Pancreas (tissue), 10 donors: ENCODE measurements around the gene IRF4. TPM values are rescaled to one million over a fixed set of nuclear protein-coding genes. Genes with fewer than 3 reads are reported as not detected.

Source experiments
- ATAC-seq, 4 donors: fragments of 200-7000 bp; cut with Tn5 transposase; one replicate each; pipeline versions ENCODE4 v1.8.0 to v1.9.1; 2020; ENCODE audit warnings: mild to moderate bottlenecking in 4 of 4, moderate library complexity in 4 of 4
- DNase-seq, 6 donors: peaks; one replicate each; pipeline ENCODE4 v3.0.0-alpha.2; 2020
- FAIRE-seq: peaks from 2 replicates; lab custom pipeline; 2012; peaks lifted over from hg19 to GRCh38; lab: Jason Lieb, UNC
- H3K27ac ChIP-seq, 4 donors: fragments of 200-600 bp; sonication (generic); 1 replicate in 3 of 4; 2 replicates in 1 of 4; pipeline versions ENCODE4 v1.5.0 to v1.8.0; 2020
- H3K27me3 ChIP-seq, 4 donors: fragments of 200-600 bp; one replicate each; pipeline ENCODE4 v1.8.0; 2021
- H3K36me3 ChIP-seq, 3 donors: fragments of 200-600 bp; sonication (generic) in 1 of 3; one replicate each; pipeline versions ENCODE4 v1.5.0 to v1.8.0; 2020 to 2021
- H3K4me1 ChIP-seq, 3 donors: fragments of 200-600 bp; one replicate each; pipeline ENCODE4 v1.8.0; 2021
- H3K4me3 ChIP-seq, 4 donors: fragments of 200-600 bp; sonication (generic) in 2 of 4; one replicate each; pipeline versions ENCODE4 v1.5.0 to v1.8.0; 2020 to 2021
- H3K9me3 ChIP-seq, 4 donors: fragments of 200-600 bp; one replicate each; pipeline ENCODE4 v1.8.0; 2021
- WGBS, 2 donors: extraction: QIAGEN DNeasy Blood & Tissue Kit; methylation state at CpG; one replicate each; pipeline ENCODE4 v1.1.7; 2013; 5-methylcytosine and 5-hydroxymethylcytosine counted together
- intact Hi-C, 3 donors: fragments of 100-400 bp; cut with DNase I; formaldehyde crosslinking; loops; one replicate each; pipeline versions ENCODE4 v1.11.1 to v1.14.2; 2022
- polyA plus RNA-seq, 2 donors: library from polyadenylated mRNA; stranded (reverse); fragments of 200-250 nt; gene quantifications; one replicate each; pipeline ENCODE4 v1.2.3, GENCODE V29; 2013
- total RNA-seq, 6 donors: library from RNA; stranded (reverse); fragmentation: NEBNext Ultra II Directional in 4 of 6; extraction: Animal tissue kit (Norgen Biotek cat#: 25700) in 4 of 6; gene quantifications; one replicate each; pipeline versions ENCODE4 v1.2.1 to v1.2.4, GENCODE V29; 2021 to 2023
- TF ChIP-seq, protein P1 (sequence below), 4 donors: fragments of 200-600 bp; sonication (generic) in 3 of 4; IDR thresholded peaks; one replicate each; pipeline versions ENCODE4 v1.5.0 to v1.8.0; 2021; ENCODE audit warnings: antibody characterized with exemption in 4 of 4
- donor health status: healthy with polysubstance abuse.
- donor health status: DM: no; HTN: no; CAD: no; lungs with moderate emphysema.
- donor health status: DM: no; HTN: no; CAD: no.
- donor health status: control.
- donor health status: control.
- donor health status: Bipolar disorder and iron deficiency.
- donor health status: DM: yes; HTN: yes; CAD: no.
- donor health status: DM: no; HTN: no; CAD: no.
- donor health status: DM: no; HTN: no; CAD: no.
- donor health status: DM: yes; HTN: yes; CAD: no.

IRF4 gene
- total and polyA plus RNA-seq, 8 donors: 0.04 to 3.8 (median 0.44) TPM

DNA sequence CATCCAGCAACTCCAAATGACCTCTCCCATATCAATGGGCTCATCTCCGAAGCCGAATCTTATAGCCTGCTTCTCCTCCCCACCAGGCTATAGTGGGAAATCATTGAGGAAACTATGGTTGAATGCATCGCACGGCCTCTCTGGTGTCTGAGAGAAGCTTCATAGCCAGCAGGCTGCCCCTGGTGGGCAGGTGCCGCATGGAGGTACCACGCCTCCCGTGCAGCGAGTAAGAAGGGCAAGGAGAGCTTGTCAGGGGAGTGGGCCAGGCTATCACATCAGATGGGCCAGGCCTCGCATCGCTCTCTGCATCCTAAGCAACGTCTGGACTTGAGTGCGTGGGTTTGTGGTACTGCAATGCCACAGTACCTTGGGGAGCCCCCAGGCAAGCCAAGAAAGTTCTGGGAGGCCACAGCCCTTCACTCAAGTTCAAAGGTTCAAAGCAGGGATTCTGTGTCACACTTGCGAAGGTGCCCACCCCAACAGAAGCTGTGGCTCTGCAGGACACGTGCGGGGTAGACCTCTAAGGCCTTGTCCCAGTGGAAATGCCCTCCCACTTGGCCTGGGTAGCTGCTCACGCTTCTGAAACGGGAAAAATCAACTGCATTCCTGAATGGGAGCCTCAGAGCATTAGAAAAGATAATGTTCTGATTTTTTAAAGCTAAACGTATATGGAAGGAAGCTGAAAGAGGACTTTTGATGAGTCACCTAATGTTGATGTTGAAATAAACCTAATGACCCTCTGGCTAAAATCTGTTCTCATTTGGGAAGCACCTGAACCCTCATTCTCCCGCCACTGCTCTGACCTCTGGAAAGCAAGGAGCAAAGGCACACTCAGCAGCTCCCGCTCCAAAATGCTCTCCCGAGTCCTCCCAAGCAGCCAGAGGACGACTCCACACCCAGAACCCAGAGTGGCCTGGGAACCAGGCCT, 8.4 kb upstream of the IRF4 start:
- Histone ChIP-seq H3K27me3 (peaks cover 0 to 14% (median 6%) of the 10 kb centered on the region in 4 donors), H3K27ac (no peak overlapping the region), H3K9me3 (no peaks in the 10 kb centered on the region), H3K36me3 (no peaks in the 10 kb centered on the region), H3K4me3 (no peak overlapping the region), H3K4me1 (no peaks in the 10 kb centered on the region)
- TF ChIP-seq, protein P1, sequence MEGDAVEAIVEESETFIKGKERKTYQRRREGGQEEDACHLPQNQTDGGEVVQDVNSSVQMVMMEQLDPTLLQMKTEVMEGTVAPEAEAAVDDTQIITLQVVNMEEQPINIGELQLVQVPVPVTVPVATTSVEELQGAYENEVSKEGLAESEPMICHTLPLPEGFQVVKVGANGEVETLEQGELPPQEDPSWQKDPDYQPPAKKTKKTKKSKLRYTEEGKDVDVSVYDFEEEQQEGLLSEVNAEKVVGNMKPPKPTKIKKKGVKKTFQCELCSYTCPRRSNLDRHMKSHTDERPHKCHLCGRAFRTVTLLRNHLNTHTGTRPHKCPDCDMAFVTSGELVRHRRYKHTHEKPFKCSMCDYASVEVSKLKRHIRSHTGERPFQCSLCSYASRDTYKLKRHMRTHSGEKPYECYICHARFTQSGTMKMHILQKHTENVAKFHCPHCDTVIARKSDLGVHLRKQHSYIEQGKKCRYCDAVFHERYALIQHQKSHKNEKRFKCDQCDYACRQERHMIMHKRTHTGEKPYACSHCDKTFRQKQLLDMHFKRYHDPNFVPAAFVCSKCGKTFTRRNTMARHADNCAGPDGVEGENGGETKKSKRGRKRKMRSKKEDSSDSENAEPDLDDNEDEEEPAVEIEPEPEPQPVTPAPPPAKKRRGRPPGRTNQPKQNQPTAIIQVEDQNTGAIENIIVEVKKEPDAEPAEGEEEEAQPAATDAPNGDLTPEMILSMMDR (IDR thresholded peaks at IDR 0.05): no peak
- intact Hi-C loops: no loop called here
- no peak for ATAC-seq
- no peak for FAIRE-seq
- DNase-seq: no peak
- WGBS, 2 donors: 69 to 75% methylated on average over 22 of the region's 22 CpGs

DNA sequence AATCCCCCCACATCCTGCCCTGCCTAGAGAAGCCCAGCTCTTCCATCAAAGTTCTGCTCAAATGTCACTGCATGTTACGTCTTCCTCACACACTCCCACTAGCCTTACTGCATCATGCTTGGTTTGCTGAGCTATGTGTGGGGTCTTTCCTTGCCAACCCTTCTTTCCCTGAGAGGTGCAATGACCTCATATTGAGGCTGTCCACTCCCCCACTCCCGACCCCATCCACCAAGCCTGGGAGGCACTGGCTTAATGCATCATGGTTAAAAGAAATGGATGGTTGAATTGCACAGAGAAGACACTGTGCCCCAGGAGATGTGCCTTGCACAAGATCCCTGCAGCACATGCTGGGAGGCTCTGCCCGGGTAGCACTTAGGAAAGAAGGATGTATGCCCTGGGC, 7.7 kb upstream of the IRF4 start:
- H3K4me1 ChIP-seq: no peaks in the 10 kb centered on the region
- TF ChIP-seq, protein P1 (IDR thresholded peaks at IDR 0.05): no peak
- no peak for ATAC-seq
- intact Hi-C loops: no loop called here
- no peak for DNase-seq
- H3K9me3 ChIP-seq: no peaks in the 10 kb centered on the region
- peaks cover 0 to 15% (median 8%) of the 10 kb centered on the region in 4 donors for H3K27me3 ChIP-seq
- WGBS, 2 donors: 52 to 65% methylated on average over 3 of the region's 3 CpGs
- H3K27ac ChIP-seq: no peak overlapping the region
- H3K36me3 ChIP-seq: no peaks in the 10 kb centered on the region
- no peak overlapping the region for H3K4me3 ChIP-seq
- no peak for FAIRE-seq

DNA sequence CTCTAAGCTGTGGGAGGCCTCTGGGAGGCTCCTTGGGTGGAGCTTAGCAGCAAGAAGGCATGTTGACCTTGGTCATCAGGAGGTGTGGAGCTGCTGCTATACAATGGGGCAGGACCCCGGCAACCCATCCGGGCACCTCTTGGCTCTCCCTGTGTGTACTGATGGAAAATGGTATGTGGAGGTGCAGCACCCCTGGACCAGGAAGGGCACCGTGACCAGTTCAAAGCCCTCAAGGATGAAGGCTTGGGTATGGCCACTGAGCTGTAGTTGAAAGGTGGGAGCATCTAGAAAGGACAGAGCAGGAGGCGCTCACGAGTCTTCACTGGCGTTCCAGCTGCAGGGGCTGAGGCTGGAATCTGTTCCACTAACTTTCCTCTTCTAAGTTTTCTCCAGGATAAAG, 6.7 kb upstream of the IRF4 start:
- no peak overlapping the region for H3K27ac ChIP-seq
- H3K4me3 ChIP-seq: no peak overlapping the region
- H3K27me3 ChIP-seq: peaks cover 0 to 17% (median 7%) of the 10 kb centered on the region in 4 donors
- no peaks in the 10 kb centered on the region for H3K9me3 ChIP-seq
- TF ChIP-seq, protein P1 (IDR thresholded peaks at IDR 0.05): no peak
- no peaks in the 10 kb centered on the region for H3K36me3 ChIP-seq
- DNase-seq (no peak), FAIRE-seq (no peak), ATAC-seq (no peak)
- intact Hi-C loops: no loop called here
- H3K4me1 ChIP-seq: no peaks in the 10 kb centered on the region
- WGBS, 2 donors: 69 to 73% methylated on average over 6 of the region's 6 CpGs

DNA sequence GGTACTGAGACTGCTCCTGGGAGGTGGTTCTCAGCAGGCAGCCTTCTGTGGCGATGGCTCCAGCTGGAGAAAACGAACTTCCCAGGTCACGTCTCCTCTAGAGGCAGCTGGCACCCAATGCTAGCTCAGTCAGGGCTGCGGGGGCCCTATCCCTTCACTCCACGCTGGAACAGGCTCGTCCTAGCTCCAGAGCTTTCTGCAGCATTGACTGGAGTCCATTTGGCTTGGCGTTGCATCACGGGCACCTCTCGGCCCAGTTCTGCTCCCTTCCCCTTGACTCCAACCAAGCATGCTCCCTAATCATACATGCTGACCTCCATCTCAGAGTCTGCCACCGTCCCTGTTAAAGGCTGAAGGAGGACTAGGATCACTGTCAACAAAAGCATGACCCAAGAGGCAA, 5.9 kb upstream of the IRF4 start:
- H3K4me3 ChIP-seq: no peak overlapping the region
- intact Hi-C loops: no loop called here
- WGBS, 2 donors: 69 to 77% methylated on average over 10 of the region's 10 CpGs
- no peaks in the 10 kb centered on the region for H3K4me1 ChIP-seq
- ATAC-seq (no peak), FAIRE-seq (no peak), DNase-seq (no peak)
- no peaks in the 10 kb centered on the region for H3K36me3 ChIP-seq
- H3K27me3 ChIP-seq: peaks cover 0 to 17% (median 8%) of the 10 kb centered on the region in 4 donors
- no peaks in the 10 kb centered on the region for H3K9me3 ChIP-seq
- TF ChIP-seq, protein P1 (IDR thresholded peaks at IDR 0.05): no peak
- H3K27ac ChIP-seq: no peak overlapping the region
